ENCODE data around the gene SYNPO2. TPM values are rescaled to one million over a fixed set of nuclear protein-coding genes. Genes with fewer than 3 reads are reported as not detected.

The SYNPO2 gene
- total RNA-seq, 1 experiment from 2014 or later = 0.93 TPM

DNA sequence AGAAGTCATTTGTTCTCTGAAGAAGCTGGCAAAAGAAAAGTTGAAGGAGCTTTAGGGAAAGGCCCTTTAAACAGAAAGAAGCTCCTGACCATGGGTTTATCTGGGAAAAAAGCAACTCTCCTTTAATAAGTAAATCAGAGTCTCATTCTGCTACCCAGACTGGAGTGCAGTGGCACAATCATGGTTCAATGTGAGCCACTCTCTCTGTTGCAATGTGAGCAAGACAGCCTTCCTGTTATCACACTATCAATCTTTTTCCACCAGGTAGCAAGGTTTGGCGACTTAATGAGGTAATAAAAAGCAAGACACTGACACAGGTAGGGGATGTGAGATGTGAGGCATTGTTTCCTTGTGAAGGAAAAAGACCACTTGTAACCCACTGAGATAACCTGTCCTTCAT, 111.3 kb downstream of the SYNPO2 start:
- BruUV-seq (replicated peaks) = no TSS peak
- no peak overlapping the region for H3K9ac ChIP-seq (ENCODE audit: low read length)
- intact Hi-C loops (cut with micrococcal nuclease) = no loop called here
- no peaks in the 10 kb centered on the region for H3K27me3 ChIP-seq (ENCODE audit: insufficient read depth, low read length)
- no peaks in the 10 kb centered on the region for H3K9me2 ChIP-seq (ENCODE audit: insufficient read depth)
- no peak for DNase-seq (ENCODE audit: low read depth, low spot score)
- H3K27ac ChIP-seq (ENCODE audit: low read depth, low read length) = no peak overlapping the region
- no peak for ATAC-seq
- H3K4me2 ChIP-seq (ENCODE audit: low read length) = no peak overlapping the region
- no peaks in the 10 kb centered on the region for H3K4me1 ChIP-seq (ENCODE audit: control insufficient read depth in 1 of 2, insufficient read depth in 2 of 2, low read length in 2 of 2)
- ChIA-PET POLR2A (no interaction called here), RAD21 (ENCODE audit: low non-redundant PET in 1 of 2, low total read pairs in 2 of 2, uncharacterized antibody in 2 of 2, unreplicated experiment in 2 of 2) (no interaction called here), CTCF (no interaction called here)
- H3K79me2 ChIP-seq (ENCODE audit: insufficient read depth, low read length) = no peaks in the 10 kb centered on the region
- no peak overlapping the region for H2AFZ ChIP-seq (ENCODE audit: low read depth, low read length, poor library complexity, severe bottlenecking)
- no peaks in the 10 kb centered on the region for H4K20me1 ChIP-seq (ENCODE audit: insufficient read depth)
- no peak overlapping the region for H3K4me3 ChIP-seq (replicated peaks in 1 of 2; ENCODE audit: low read depth in 1 of 2, low read length in 2 of 2)
- no peaks in the 10 kb centered on the region for H3K36me3 ChIP-seq (ENCODE audit: control insufficient read depth in 1 of 2, insufficient read depth in 2 of 2, low read length in 2 of 2)
- TF ChIP-seq SP1 (IDR thresholded peaks at IDR 0.05; ENCODE audit: low read depth) (no peak), TCF7L2 (IDR thresholded peaks at IDR 0.05; ENCODE audit: borderline replicate concordance, extremely low read depth, insufficient read depth, insufficient read length) (no peak), EZH2 (IDR thresholded peaks at IDR 0.05) (no peak), FOSL1 (IDR thresholded peaks at IDR 0.05; ENCODE audit: low read depth) (no peak), CBX3 (IDR thresholded peaks at IDR 0.05; ENCODE audit: low read depth) (no peak), YY1 (IDR thresholded peaks at IDR 0.05; ENCODE audit: extremely low read depth, insufficient replicate concordance, low read depth, low read length) (no peak), ZNF274 (IDR thresholded peaks at IDR 0.05; ENCODE audit: low read depth, low read length) (no peak), ZFX (IDR thresholded peaks at IDR 0.05) (no peak), JUND (IDR thresholded peaks at IDR 0.05) (no peak), CEBPB (IDR thresholded peaks at IDR 0.05; ENCODE audit: low read depth) (no peak), EZH2phosphoT487 (IDR thresholded peaks at IDR 0.05; ENCODE audit: borderline replicate concordance) (no peak), ELF1 (IDR thresholded peaks at IDR 0.05; ENCODE audit: borderline replicate concordance, low read depth) (no peak), EGR1 (IDR thresholded peaks at IDR 0.05; ENCODE audit: low read depth) (no peak)
- TF ChIP-seq, protein P1, sequence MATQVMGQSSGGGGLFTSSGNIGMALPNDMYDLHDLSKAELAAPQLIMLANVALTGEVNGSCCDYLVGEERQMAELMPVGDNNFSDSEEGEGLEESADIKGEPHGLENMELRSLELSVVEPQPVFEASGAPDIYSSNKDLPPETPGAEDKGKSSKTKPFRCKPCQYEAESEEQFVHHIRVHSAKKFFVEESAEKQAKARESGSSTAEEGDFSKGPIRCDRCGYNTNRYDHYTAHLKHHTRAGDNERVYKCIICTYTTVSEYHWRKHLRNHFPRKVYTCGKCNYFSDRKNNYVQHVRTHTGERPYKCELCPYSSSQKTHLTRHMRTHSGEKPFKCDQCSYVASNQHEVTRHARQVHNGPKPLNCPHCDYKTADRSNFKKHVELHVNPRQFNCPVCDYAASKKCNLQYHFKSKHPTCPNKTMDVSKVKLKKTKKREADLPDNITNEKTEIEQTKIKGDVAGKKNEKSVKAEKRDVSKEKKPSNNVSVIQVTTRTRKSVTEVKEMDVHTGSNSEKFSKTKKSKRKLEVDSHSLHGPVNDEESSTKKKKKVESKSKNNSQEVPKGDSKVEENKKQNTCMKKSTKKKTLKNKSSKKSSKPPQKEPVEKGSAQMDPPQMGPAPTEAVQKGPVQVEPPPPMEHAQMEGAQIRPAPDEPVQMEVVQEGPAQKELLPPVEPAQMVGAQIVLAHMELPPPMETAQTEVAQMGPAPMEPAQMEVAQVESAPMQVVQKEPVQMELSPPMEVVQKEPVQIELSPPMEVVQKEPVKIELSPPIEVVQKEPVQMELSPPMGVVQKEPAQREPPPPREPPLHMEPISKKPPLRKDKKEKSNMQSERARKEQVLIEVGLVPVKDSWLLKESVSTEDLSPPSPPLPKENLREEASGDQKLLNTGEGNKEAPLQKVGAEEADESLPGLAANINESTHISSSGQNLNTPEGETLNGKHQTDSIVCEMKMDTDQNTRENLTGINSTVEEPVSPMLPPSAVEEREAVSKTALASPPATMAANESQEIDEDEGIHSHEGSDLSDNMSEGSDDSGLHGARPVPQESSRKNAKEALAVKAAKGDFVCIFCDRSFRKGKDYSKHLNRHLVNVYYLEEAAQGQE (IDR thresholded peaks at IDR 0.05; ENCODE audit: low read depth) = no peak
- TF ChIP-seq, protein P2, sequence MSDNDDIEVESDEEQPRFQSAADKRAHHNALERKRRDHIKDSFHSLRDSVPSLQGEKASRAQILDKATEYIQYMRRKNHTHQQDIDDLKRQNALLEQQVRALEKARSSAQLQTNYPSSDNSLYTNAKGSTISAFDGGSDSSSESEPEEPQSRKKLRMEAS (IDR thresholded peaks at IDR 0.05) = no peak
- TF ChIP-seq, protein P3, sequence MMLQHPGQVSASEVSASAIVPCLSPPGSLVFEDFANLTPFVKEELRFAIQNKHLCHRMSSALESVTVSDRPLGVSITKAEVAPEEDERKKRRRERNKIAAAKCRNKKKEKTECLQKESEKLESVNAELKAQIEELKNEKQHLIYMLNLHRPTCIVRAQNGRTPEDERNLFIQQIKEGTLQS (IDR thresholded peaks at IDR 0.05) = no peak
- TF ChIP-seq, protein P4, sequence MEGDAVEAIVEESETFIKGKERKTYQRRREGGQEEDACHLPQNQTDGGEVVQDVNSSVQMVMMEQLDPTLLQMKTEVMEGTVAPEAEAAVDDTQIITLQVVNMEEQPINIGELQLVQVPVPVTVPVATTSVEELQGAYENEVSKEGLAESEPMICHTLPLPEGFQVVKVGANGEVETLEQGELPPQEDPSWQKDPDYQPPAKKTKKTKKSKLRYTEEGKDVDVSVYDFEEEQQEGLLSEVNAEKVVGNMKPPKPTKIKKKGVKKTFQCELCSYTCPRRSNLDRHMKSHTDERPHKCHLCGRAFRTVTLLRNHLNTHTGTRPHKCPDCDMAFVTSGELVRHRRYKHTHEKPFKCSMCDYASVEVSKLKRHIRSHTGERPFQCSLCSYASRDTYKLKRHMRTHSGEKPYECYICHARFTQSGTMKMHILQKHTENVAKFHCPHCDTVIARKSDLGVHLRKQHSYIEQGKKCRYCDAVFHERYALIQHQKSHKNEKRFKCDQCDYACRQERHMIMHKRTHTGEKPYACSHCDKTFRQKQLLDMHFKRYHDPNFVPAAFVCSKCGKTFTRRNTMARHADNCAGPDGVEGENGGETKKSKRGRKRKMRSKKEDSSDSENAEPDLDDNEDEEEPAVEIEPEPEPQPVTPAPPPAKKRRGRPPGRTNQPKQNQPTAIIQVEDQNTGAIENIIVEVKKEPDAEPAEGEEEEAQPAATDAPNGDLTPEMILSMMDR (IDR thresholded peaks at IDR 0.05 in 2 of 3, conservative IDR thresholded peaks at IDR 0.05 in 1 of 3; ENCODE audit: borderline replicate concordance in 1 of 3, insufficient read depth in 1 of 3, low read depth in 2 of 3, low read length in 2 of 3) = no peak
- no peaks in the 10 kb centered on the region for H3K9me3 ChIP-seq (ENCODE audit: control insufficient read depth in 1 of 2, insufficient read depth in 1 of 2, low read depth in 1 of 2, low read length in 2 of 2)
